HG03469 (cell line): ENCODE data around the gene RNF181.
"Not testable (repeated sequence)": the region's sequence is repeated elsewhere in the genome, so short reads cannot be mapped to it uniquely, and the experiment has no call there.

Source experiments
- ATAC-seq: cut with Tn5 transposase; IDR thresholded peaks from one replicate; pipeline ENCODE4 v1.9.1; 2021; ENCODE audit warnings: mild to moderate bottlenecking, moderate library complexity, moderate number of reproducible peaks; ENCODE audit not compliant: unreplicated experiment

RNF181 gene

GRCh38 chr2:85611705-85612587, 16.4 kb downstream of the RNF181 start, which contains the start of gene C2orf68:
Gene C2orf68, minus strand, starts transcription at chr2:85612066. Its CDS starts 82 bp downstream, at chr2:85611984.
- ATAC-seq: peak; percentile 48

DNA sequence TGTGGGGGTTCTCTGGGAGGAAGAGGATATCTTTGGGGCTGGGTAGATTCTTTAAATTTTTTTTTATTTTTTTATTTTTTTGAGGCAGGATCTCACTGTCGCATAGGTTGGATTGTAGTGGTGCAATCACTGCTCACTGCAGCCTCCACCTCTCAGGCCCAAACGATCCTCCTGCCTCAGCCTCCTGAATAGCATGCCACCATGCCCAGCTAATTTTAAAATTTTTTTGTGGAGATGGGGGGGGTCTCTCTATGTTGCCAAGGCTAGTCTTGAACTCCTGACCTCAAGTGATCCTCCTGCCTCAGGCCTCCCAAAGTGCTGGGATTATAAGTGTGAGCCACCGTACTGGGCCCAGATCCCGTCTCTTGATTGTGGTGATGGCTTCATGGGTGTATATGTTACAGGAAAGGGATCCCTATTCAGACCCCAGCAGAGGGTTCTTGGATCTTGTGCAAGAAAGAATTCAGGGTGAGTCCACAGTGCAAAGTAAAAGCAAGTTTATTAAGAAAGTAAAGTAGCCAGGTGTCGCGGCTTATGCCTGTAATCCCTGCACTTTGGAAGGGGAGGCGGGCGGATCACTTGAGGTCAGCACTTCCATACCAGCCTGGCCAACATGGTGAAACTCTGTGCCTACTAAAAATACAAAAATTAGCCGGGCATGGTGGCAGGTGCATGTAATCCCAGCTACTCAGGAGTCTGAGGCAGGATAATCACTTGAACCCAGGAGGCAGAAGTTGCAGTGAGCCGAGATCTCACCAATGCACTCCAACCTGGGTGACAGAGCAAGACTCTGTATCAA, 18.4 kb downstream of the RNF181 start:
- ATAC-seq: no peak

DNA sequence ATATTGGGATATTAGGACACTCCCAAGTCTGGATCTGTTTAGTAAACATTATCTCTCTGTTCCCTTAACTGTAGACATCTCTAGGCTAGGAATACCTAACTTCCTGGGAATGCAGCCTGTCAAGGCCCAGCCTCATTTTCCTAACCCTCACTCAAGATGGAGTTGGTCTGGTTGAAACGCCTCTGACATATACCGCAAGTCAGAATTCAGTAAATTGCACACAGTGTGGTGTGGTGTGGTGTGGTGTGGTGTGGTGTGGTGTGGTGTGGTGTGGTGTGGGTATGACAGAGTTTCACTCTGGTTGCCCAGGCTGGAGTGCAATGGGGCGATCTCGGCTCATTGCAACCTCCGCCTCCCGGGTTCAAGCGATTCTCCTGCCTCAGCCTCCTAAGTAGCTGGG, 19.2 kb downstream of the RNF181 start:
- not testable (repeated sequence) for ATAC-seq

DNA sequence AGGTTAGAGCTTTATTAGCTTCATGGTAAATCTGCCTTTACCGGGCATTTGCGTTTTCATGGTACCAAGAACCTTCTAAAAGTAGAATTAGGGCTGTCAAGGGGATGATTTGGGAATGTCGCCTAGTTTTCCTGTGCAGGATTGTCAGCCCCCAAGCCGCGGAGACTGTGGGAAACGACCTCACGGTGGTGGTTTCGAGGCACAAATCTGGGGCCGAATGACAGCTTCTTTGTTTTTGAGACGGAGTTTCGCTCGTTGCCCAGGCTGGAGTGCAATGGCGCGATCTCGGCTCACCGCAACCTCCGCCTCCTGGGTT, 19.8 kb downstream of the RNF181 start:
- no peak for ATAC-seq

GRCh38 chr2:85617723-85618122, 22.2 kb downstream of the RNF181 start:
- not testable (repeated sequence) for ATAC-seq

- no peak for ATAC-seq
Measured at GRCh38 chr2:85619617-85620016, 24.1 kb downstream of the RNF181 start.

DNA sequence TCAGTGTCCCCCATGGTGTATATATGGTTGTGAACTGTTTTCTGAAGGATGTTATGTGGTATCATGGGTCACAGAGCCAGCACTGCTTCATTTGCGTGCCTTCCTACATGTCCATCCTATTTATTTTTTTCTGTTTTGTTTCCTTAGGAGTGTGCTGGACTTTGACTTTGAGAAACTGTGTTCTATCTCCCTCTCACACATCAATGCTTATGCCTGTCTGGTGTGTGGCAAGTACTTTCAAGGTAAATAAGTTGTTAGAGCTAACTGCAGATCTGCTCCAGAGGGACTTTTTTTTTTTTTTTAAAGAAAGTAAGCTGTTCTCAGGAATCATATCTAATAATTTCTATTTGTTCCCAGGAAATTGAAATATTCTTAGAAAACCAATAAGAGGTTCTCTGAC, 25.8 kb downstream of the RNF181 start:
- no peak for ATAC-seq

- ATAC-seq: no peak
Measured at GRCh38 chr2:85623991-85624390, 28.4 kb downstream of the RNF181 start.

GRCh38 chr2:85628658-85629057, 33.1 kb downstream of the RNF181 start:
- peak; percentile 58 for ATAC-seq

DNA sequence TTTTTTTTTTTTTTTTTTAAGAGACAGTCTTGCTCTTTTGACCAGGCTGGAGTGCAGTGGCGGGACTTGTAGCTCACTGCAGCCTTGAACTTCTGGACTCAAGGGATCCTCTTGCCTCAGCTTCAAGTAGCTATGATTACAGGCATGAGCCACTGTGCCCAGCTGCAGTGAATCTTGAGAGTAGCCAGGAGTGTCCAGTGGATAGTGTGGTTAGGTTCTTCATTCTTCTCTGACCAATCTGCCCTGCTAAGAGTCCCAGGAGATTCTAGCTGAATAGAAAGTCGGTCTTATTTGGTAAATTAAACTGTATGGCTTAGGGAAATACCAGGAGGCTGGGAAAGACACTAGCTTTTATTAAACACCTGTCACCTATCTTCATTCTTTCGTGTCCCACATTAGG, 35.8 kb downstream of the RNF181 start:
- ATAC-seq: no peak

GRCh38 chr2:85635011-85635410, 39.5 kb downstream of the RNF181 start:
- ATAC-seq: no peak

- ATAC-seq: no peak
Measured at GRCh38 chr2:85635636-85636035, 40.1 kb downstream of the RNF181 start.

DNA sequence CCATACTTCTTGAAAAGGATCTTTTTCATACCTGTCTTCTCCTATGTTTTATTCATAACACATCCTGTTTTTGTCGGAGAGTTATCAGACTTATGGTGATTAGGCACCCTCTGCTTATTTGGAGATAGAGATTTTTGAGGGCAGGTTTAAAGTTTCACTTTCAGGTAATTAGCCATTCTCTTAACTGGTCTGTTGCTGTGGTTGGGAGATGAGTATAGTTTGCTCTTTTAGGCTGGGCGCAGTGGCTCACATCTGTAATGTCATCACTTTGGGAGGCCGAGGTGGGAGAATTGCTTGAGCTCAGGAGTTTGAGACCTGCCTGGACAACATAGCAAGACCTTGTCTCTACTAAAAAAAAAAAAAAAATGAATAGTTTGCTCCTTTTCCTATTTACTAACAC, 47.2 kb downstream of the RNF181 start:
- ATAC-seq: no peak

GRCh38 chr2:85644909-85645308, 49.4 kb downstream of the RNF181 start:
- ATAC-seq: no peak

GRCh38 chr2:85646166-85646565, 50.6 kb downstream of the RNF181 start:
- no peak for ATAC-seq
